Measurements from ENCODE around the gene ANKRD2. TPM values are rescaled to one million over a fixed set of nuclear protein-coding genes. Genes with fewer than 3 reads are reported as not detected.

The ANKRD2 gene
- total and polyA plus RNA-seq, 2 donors (not counting 3 experiments of a cell fraction or from before 2014, with no cell fraction given), result 1.6 to 1.8 TPM

GRCh38 chr10:97522937-97523336 is 49.6 kb upstream of the ANKRD2 start:
- dilution Hi-C loops (cut with MboI; ENCODE audit: extremely low pct_ligation_motif_present, low sequenced_read_pairs) (no loop called here), intact Hi-C loops (cut with micrococcal nuclease) (no loop called here)
- Histone ChIP-seq H3K9me3 (replicated peaks; ENCODE audit: control insufficient read depth, insufficient read depth, low read length) (no peaks in the 10 kb centered on the region), H3K79me2 (ENCODE audit: control insufficient read depth, insufficient read depth, low read length) (peaks cover 15% of the 10 kb centered on the region), H3K4me2 (ENCODE audit: insufficient read depth, low read length) (no peak overlapping the region), H3K4me1 (ENCODE audit: control insufficient read depth, extremely low read depth, insufficient read depth, low read length) (peaks cover 17% of the 10 kb centered on the region), H3K36me3 (ENCODE audit: control insufficient read depth in 2 of 2, extremely low read depth in 1 of 2, insufficient read depth in 2 of 2, low read length in 2 of 2) (no peaks in the 10 kb centered on the region), H3K9me1 (replicated peaks; ENCODE audit: control insufficient read depth, extremely low read depth, insufficient read depth, low read length) (no peaks in the 10 kb centered on the region), H2AFZ (ENCODE audit: low read depth, low read length) (no peak overlapping the region), H3K9ac (replicated peaks; ENCODE audit: extremely low read depth, insufficient read depth, low read length) (no peak overlapping the region), H3K27ac (ENCODE audit: insufficient read depth, low read depth, low read length) (no peak overlapping the region), H3K27me3 (ENCODE audit: control insufficient read depth in 2 of 2, insufficient read depth in 2 of 2, low read length in 2 of 2) (no peaks in the 10 kb centered on the region), H4K20me1 (replicated peaks; ENCODE audit: control insufficient read depth, extremely low read depth, insufficient read depth, low read length) (no peaks in the 10 kb centered on the region), H3K4me3 (replicated peaks in 1 of 3; ENCODE audit: insufficient read depth in 1 of 3, low read depth in 1 of 3, low read length in 3 of 3) (no peak overlapping the region)
- POLR2A ChIA-PET, result no interaction called here
- no peak for FAIRE-seq
- DNase-seq (ENCODE audit: low read depth, low spot score), result no peak
- TF ChIP-seq MYC (IDR thresholded peaks at IDR 0.05; ENCODE audit: low read depth, low read length) (no peak), GATA2 (IDR thresholded peaks at IDR 0.05; ENCODE audit: insufficient read depth, insufficient read length, low read depth, low read length) (no peak), CTCF (IDR thresholded peaks at IDR 0.05; ENCODE audit: extremely low read depth in 1 of 2, insufficient read depth in 1 of 2, low read depth in 1 of 2, low read length in 2 of 2) (no peak), JUN (IDR thresholded peaks at IDR 0.05; ENCODE audit: borderline replicate concordance, insufficient read depth, insufficient read length, low read depth) (no peak), POLR2A (IDR thresholded peaks at IDR 0.05; ENCODE audit: low read depth, low read length) (no peak), EZH2 (IDR thresholded peaks at IDR 0.05; ENCODE audit: borderline replicate concordance, low read depth, low read length, severe bottlenecking) (no peak), FOS (IDR thresholded peaks at IDR 0.05; ENCODE audit: borderline replicate concordance, insufficient read depth, low read length) (no peak), POLR2AphosphoS5 (IDR thresholded peaks at IDR 0.05; ENCODE audit: insufficient read depth, low read depth, low read length) (no peak), MAX (IDR thresholded peaks at IDR 0.05; ENCODE audit: insufficient read depth, insufficient read length) (no peak)
- CTCF ChIA-PET, result interaction anchor here (1.0 to 3.1 kb wide), 2 partner anchors 11 to 31 kb away, joined by 3 to 11 read pairs; no protein-coding TSS in a partner anchor
- no TSS peak for BruUV-seq (replicated peaks)

Data from endothelial cell of umbilical vein (primary cell).